Keratinocyte (primary cell): Measurements from ENCODE around the gene IQSEC2.

Experiments used
- EZH2 ChIP-seq: IDR thresholded peaks from one replicate; pipeline ENCODE4 v1.6.1; 2012; ENCODE audit warnings: inconsistent platforms, mild to moderate bottlenecking, low read length, moderate library complexity
- TF ChIP-seq, protein P1 (sequence below), 3 experiments: IDR thresholded peaks in 1 of 3; conservative IDR thresholded peaks in 1 of 3; optimal IDR thresholded peaks in 1 of 3; 2 replicates in 2 of 3; 3 replicates in 1 of 3; pipeline versions ENCODE3 to v1.5.1; 2011; ENCODE audit warnings: low read length in 3 of 3, mild to moderate bottlenecking in 3 of 3, moderate library complexity in 2 of 3, control low read depth in 1 of 3, inconsistent platforms in 1 of 3; ENCODE audit not compliant: insufficient read depth in 2 of 3; ENCODE audit errors: extremely low read depth in 1 of 3

DNA sequence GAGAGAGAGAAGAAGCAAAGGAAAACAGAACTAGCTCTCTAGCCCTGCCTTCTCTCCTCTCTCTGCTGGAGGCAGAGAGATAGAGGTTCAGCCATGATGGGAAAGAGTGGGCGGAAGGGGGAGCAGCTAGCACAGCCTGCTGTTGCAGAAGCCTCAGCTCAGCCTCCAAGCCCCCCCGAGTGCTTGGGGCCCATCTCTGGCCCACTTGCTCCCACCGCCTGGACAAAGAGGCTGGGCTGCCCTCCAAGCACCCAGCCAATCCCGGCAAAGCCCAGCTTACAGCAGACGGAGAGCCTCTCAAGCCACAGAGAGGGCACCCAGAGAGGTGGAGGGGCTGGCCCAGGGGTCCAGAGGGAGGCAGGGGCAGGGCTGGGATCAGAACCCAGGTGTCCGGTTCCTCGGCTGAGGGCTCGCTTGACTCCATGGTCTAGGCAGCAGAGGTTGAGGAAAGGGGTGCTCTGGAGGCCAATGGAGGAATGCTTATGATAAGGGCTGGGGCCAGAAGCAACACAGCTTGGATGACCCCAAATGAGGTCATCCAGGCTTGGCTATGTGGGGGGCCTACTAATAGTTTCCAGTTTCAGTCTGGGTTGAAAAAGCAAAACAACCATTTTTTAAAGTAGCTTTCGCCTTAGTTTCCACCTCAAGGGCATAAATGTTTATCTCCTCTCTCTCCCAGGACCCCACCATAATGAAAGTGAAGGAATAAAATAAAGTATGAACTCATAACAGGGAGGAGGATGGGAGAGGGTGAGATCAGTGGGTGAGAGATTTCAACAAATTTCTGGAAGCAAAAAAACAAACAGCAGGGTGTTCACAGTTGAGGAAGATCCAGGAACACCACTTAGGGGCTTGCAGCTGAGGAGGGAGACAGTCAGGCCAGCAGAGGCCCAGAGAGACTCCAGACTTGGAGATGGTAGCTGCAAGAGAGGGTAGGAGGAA lies 24.9 kb upstream of the IQSEC2 start:
- TF ChIP-seq, protein P1, sequence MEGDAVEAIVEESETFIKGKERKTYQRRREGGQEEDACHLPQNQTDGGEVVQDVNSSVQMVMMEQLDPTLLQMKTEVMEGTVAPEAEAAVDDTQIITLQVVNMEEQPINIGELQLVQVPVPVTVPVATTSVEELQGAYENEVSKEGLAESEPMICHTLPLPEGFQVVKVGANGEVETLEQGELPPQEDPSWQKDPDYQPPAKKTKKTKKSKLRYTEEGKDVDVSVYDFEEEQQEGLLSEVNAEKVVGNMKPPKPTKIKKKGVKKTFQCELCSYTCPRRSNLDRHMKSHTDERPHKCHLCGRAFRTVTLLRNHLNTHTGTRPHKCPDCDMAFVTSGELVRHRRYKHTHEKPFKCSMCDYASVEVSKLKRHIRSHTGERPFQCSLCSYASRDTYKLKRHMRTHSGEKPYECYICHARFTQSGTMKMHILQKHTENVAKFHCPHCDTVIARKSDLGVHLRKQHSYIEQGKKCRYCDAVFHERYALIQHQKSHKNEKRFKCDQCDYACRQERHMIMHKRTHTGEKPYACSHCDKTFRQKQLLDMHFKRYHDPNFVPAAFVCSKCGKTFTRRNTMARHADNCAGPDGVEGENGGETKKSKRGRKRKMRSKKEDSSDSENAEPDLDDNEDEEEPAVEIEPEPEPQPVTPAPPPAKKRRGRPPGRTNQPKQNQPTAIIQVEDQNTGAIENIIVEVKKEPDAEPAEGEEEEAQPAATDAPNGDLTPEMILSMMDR (optimal IDR thresholded peaks at IDR 0.05 in 1 of 3, IDR thresholded peaks at IDR 0.05 in 1 of 3, conservative IDR thresholded peaks at IDR 0.05 in 1 of 3; ENCODE audit: extremely low read depth in 1 of 3, insufficient read depth in 2 of 3, low read length in 3 of 3): no peak
- TF ChIP-seq EZH2: no peak
